C4-2B (cell line): ENCODE results near the gene LRWD1.
"Not testable (repeated sequence)": the region's sequence is repeated elsewhere in the genome, so short reads cannot be mapped to it uniquely, and the experiment has no call there.

ENCODE experiments used
- ZFX ChIP-seq: fragments of 450-650 bp; IDR thresholded peaks from 2 replicates; pipeline ENCODE4 v1.6.1; 2017
- TF ChIP-seq, protein P1 (sequence below): fragments of 450-650 bp; conservative IDR thresholded peaks from 2 replicates; pipeline ENCODE4 v1.5.1; 2017; ENCODE audit warnings: mild to moderate bottlenecking

DNA sequence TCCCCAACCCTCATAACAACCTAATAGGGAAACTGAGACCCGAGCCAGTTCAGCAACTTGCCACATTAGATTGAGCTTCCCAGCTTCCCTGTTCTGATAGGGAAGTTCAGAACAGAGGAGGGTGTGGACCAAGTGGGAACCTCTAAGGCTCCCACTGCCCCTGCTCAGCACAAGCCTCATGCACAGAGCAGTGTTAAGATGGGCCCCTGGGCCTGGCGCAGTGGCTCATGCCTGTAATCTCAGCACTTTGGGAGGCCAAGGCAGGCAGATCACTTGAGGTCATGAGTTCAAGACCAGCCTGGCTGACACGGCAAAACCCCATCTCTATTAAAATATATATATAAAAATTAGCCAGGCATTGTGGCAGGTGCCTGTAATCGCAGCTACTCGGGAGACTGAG is 32.5 kb downstream of the LRWD1 start:
- TF ChIP-seq, protein P1, sequence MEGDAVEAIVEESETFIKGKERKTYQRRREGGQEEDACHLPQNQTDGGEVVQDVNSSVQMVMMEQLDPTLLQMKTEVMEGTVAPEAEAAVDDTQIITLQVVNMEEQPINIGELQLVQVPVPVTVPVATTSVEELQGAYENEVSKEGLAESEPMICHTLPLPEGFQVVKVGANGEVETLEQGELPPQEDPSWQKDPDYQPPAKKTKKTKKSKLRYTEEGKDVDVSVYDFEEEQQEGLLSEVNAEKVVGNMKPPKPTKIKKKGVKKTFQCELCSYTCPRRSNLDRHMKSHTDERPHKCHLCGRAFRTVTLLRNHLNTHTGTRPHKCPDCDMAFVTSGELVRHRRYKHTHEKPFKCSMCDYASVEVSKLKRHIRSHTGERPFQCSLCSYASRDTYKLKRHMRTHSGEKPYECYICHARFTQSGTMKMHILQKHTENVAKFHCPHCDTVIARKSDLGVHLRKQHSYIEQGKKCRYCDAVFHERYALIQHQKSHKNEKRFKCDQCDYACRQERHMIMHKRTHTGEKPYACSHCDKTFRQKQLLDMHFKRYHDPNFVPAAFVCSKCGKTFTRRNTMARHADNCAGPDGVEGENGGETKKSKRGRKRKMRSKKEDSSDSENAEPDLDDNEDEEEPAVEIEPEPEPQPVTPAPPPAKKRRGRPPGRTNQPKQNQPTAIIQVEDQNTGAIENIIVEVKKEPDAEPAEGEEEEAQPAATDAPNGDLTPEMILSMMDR: not testable (repeated sequence)
- not testable (repeated sequence) for TF ChIP-seq ZFX
